Mesothelial cell of epicardium (in vitro differentiated cells): Measurements from ENCODE around the gene LMNB1. TPM values are rescaled to one million over a fixed set of nuclear protein-coding genes. Genes with fewer than 3 reads are reported as not detected.

Experiments used
- DNase-seq, 2 experiments: peaks; one replicate each; pipeline ENCODE4 v3.0.0; 2021; ENCODE audit warnings: low spot score in 2 of 2; ENCODE audit not compliant: unreplicated experiment in 2 of 2
- H3K27ac Mint-ChIP-seq: 2 replicates; pipeline ENCODE4 v1.8.0; 2021; ENCODE audit warnings: mixed read lengths
- H3K27me3 Mint-ChIP-seq: 2 replicates; pipeline ENCODE4 v1.8.0; 2021; ENCODE audit warnings: low read depth, mixed read lengths
- H3K36me3 Mint-ChIP-seq: 2 replicates; pipeline ENCODE4 v1.8.0; 2021; ENCODE audit warnings: mixed read lengths
- H3K4me1 Mint-ChIP-seq: 2 replicates; pipeline ENCODE4 v1.8.0; 2021; ENCODE audit warnings: mixed read lengths
- H3K4me3 Mint-ChIP-seq: 2 replicates; pipeline ENCODE4 v1.8.0; 2021; ENCODE audit warnings: mild to moderate bottlenecking, moderate library complexity, mixed read lengths
- H3K9me3 Mint-ChIP-seq: 2 replicates; pipeline ENCODE4 v1.8.0; 2021; ENCODE audit warnings: mixed read lengths
- total RNA-seq: library from RNA; stranded (reverse); gene quantifications from 3 replicates; pipeline ENCODE4 v1.2.1, GENCODE V29; 2021
- TF ChIP-seq, protein P1 (sequence below): fragments of 200-600 bp; sonication (generic); IDR thresholded peaks from one replicate; pipeline ENCODE4 v1.5.0; 2021; ENCODE audit warnings: antibody characterized with exemption; ENCODE audit not compliant: unreplicated experiment

Gene LMNB1
- total RNA-seq, 1 donor from 2014 or later = 84.4 TPM

DNA sequence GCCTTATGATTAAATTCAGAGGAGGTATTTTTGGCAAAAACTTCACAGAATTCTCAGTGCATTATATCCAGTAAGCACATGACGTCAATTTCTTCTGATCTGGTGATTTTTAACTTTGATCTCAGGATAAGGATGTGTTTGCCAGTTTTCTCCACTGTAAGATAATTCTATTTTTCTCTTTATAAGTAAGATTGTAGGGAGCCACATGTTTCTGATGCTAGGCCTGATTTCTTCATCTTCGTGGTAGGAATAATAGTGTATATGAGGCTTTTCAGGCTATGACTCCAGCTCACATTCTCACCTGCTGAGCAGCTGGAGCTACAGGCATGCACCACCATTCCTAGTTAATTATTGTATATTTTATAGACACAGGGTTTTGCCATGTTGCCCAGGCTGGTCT is 32.1 kb upstream of the LMNB1 start:
- DNase-seq = no peak
- TF ChIP-seq, protein P1, sequence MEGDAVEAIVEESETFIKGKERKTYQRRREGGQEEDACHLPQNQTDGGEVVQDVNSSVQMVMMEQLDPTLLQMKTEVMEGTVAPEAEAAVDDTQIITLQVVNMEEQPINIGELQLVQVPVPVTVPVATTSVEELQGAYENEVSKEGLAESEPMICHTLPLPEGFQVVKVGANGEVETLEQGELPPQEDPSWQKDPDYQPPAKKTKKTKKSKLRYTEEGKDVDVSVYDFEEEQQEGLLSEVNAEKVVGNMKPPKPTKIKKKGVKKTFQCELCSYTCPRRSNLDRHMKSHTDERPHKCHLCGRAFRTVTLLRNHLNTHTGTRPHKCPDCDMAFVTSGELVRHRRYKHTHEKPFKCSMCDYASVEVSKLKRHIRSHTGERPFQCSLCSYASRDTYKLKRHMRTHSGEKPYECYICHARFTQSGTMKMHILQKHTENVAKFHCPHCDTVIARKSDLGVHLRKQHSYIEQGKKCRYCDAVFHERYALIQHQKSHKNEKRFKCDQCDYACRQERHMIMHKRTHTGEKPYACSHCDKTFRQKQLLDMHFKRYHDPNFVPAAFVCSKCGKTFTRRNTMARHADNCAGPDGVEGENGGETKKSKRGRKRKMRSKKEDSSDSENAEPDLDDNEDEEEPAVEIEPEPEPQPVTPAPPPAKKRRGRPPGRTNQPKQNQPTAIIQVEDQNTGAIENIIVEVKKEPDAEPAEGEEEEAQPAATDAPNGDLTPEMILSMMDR = no peak
- Mint-ChIP-seq H3K4me1 (peaks cover 20% of the 10 kb centered on the region), H3K27ac (peak overlapping the region; percentile 77), H3K9me3 (no peaks in the 10 kb centered on the region), H3K4me3 (no peak overlapping the region), H3K36me3 (no peaks in the 10 kb centered on the region), H3K27me3 (no peaks in the 10 kb centered on the region)

DNA sequence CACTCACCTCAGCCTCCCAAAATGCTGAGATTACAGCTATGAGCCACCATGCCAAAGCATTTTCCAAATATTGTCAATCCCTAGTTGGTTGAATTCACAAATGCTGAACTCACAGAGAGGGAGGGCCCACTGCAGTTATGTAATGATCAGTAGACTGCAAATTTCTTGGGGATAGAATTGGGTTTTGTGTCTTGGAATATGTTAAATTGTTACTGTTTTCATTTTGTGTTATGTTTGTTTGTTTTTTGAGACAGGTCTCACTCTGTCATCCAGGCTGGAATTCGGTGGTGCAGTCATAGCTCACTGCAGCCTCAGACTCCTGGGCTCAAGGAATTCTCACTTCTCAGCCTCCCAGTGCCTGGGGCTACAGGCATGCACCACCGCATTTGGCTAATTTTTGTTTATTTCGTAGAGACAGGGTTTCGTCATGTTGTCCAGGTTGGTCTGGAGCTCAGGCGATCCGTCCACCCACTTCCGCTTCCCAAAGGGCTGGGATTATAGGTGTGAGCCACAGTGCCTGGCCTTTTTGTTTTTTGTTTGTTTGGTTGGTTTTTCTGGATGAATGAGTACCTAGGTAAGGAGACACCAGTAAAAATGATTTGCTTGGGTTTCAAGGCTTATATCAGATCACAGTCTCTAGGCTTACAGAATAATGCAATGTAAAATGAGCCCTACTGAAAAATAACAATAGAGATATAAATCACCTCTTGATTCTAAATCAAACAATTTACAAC is 31.5 kb upstream of the LMNB1 start:
- Mint-ChIP-seq H3K27ac (peak overlapping the region; percentile 77), H3K36me3 (no peaks in the 10 kb centered on the region), H3K9me3 (no peaks in the 10 kb centered on the region), H3K27me3 (no peaks in the 10 kb centered on the region), H3K4me1 (peaks cover 20% of the 10 kb centered on the region), H3K4me3 (no peak overlapping the region)
- TF ChIP-seq, protein P1 = no peak
- no peak for DNase-seq

- peaks cover 20% of the 10 kb centered on the region for H3K4me1 Mint-ChIP-seq
- DNase-seq = no peak
- no peaks in the 10 kb centered on the region for H3K27me3 Mint-ChIP-seq
- H3K9me3 Mint-ChIP-seq = no peaks in the 10 kb centered on the region
- H3K4me3 Mint-ChIP-seq = no peak overlapping the region
- TF ChIP-seq, protein P1 = no peak
- H3K27ac Mint-ChIP-seq = peak overlapping the region; percentile 72
- no peaks in the 10 kb centered on the region for H3K36me3 Mint-ChIP-seq
These were observed 30.6 kb upstream of the LMNB1 start for GRCh38 chr5:126746290-126746689.

GRCh38 chr5:126752081-126752785 is 24.7 kb upstream of the LMNB1 start:
- DNase-seq = no peak
- no peaks in the 10 kb centered on the region for H3K27me3 Mint-ChIP-seq
- no peaks in the 10 kb centered on the region for H3K36me3 Mint-ChIP-seq
- no peak overlapping the region for H3K27ac Mint-ChIP-seq
- TF ChIP-seq, protein P1 = no peak
- peaks cover 4% of the 10 kb centered on the region for H3K9me3 Mint-ChIP-seq
- peaks cover 3% of the 10 kb centered on the region for H3K4me1 Mint-ChIP-seq
- no peak overlapping the region for H3K4me3 Mint-ChIP-seq

DNA sequence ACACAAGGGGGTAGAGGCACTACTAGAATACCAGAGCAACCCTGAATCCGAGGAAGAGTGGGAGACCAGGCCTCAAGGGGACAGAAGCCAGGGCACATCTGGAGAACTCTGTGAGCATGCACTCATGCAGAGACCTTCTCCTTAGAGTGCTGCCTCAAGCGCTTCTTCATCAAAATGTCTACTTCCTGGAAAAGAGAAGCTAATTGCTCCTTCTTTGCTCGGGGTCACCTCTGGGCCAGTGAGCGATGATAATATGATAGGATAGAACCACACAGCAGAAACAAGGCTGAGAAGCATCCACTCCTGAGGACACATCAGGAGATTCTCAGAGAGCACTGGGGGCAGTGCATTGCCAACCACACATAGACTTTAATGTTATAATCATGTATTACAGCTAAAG is 23.7 kb upstream of the LMNB1 start:
- no peak for DNase-seq
- peaks cover 4% of the 10 kb centered on the region for H3K9me3 Mint-ChIP-seq
- H3K36me3 Mint-ChIP-seq = no peaks in the 10 kb centered on the region
- no peaks in the 10 kb centered on the region for H3K27me3 Mint-ChIP-seq
- no peak overlapping the region for H3K4me3 Mint-ChIP-seq
- H3K4me1 Mint-ChIP-seq = peaks cover 3% of the 10 kb centered on the region
- TF ChIP-seq, protein P1 = no peak
- H3K27ac Mint-ChIP-seq = peak overlapping the region; percentile 25
